Left renal pelvis (tissue), 4 donors: ENCODE data around the gene CRYGS. TPM values are rescaled to one million over a fixed set of nuclear protein-coding genes. Genes with fewer than 3 reads are reported as not detected.
A peak's percentile ranks its signal among the peaks of the same experiment; 100 is the strongest.
"Not testable (repeated sequence)": the region's sequence is repeated elsewhere in the genome, so short reads cannot be mapped to it uniquely, and the experiment has no call there.

ENCODE experiments used
- DNase-seq, 4 donors: peaks; one replicate each; pipeline ENCODE4 v3.0.0-alpha.2; 2013; ENCODE audit warnings: low read depth in 4 of 4, low spot score in 3 of 4
- polyA plus RNA-seq, 4 donors: library from polyadenylated mRNA; unstranded; fragments of 120-200 nt; gene quantifications; one replicate each; pipeline ENCODE4 v1.2.1, GENCODE V29; 2013; ENCODE audit not compliant: insufficient read length in 4 of 4

Gene CRYGS
- polyA plus RNA-seq, 4 donors = 3.4 to 13.1 (median 6.3) TPM

GRCh38 chr3:186520957-186521842, 23.0 kb downstream of the CRYGS start:
- DNase-seq = peak in 1 of 4 donors; percentile 39

- no peak for DNase-seq
Measured at GRCh38 chr3:186520431-186520830, 23.7 kb downstream of the CRYGS start.

- DNase-seq = no peak
Measured at GRCh38 chr3:186519021-186519658, 25.0 kb downstream of the CRYGS start.

GRCh38 chr3:186517218-186517617, 27.0 kb downstream of the CRYGS start:
- no peak for DNase-seq

- no peak for DNase-seq
Measured at GRCh38 chr3:186516646-186517045, 27.5 kb downstream of the CRYGS start.

GRCh38 chr3:186515125-186515524, 29.1 kb downstream of the CRYGS start:
- DNase-seq = no peak

- no peak for DNase-seq
Measured at GRCh38 chr3:186514296-186515002, 29.7 kb downstream of the CRYGS start.

- no peak for DNase-seq
Measured at GRCh38 chr3:186513386-186513785, 30.8 kb downstream of the CRYGS start.

- no peak for DNase-seq
Measured at GRCh38 chr3:186512570-186513302, 31.4 kb downstream of the CRYGS start.

- DNase-seq = no peak
Measured at GRCh38 chr3:186511702-186512101, 32.5 kb downstream of the CRYGS start.

GRCh38 chr3:186511245-186511644, 32.9 kb downstream of the CRYGS start:
- DNase-seq = no peak

- DNase-seq = no peak
Measured at GRCh38 chr3:186510374-186511079, 33.7 kb downstream of the CRYGS start.

- no peak for DNase-seq
Measured at GRCh38 chr3:186509423-186509822, 34.8 kb downstream of the CRYGS start.

GRCh38 chr3:186506857-186507256, 37.3 kb downstream of the CRYGS start:
- no peak for DNase-seq

GRCh38 chr3:186506191-186506739, 37.9 kb downstream of the CRYGS start:
- DNase-seq = no peak

- no peak for DNase-seq
Measured at GRCh38 chr3:186502966-186503712, 41.0 kb downstream of the CRYGS start.

- no peak for DNase-seq
Measured at GRCh38 chr3:186502138-186502948, 41.8 kb downstream of the CRYGS start.

- not testable (repeated sequence) for DNase-seq
Measured at GRCh38 chr3:186499949-186500348, 44.2 kb downstream of the CRYGS start.
